NCI-H226 (cell line): ENCODE results near the gene BBIP1.

ENCODE experiments used
- DNase-seq: peaks from one replicate; pipeline ENCODE4 v3.0.0-alpha.2; 2015

The BBIP1 gene

DNA sequence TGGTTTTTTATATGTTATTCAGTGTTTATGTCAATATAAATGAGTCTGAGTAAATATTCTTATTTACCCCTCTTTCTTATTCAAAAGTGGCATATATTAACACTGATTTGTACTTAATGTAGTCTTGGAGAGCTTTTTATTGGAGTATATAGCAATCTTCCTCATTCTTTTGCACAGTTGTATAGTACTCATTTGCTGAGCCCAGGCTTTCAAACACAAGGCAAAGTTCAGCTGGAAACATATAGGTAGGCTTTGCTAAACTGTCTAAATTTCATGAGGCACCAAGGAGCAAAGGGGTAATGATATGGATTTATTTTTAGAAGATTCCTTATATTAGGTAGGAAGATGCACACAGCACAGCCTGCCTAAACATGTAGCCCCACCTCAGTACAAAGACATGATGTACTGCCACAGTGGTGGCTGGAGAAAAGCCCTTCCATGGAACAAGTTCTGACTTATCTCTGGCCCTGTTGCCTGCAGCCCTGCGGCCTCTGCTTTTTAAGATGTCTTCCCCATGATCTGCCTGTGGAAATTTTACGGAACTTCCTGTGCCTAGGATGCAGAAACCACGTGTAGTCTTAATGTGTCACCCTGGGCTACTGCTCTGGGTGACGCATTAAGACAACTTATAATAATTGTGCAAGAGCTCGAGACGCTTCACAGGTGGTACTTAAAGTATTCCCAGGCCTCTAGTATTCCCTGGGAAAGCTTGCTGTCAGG, 56.9 kb downstream of the BBIP1 start:
- DNase-seq: no peak

DNA sequence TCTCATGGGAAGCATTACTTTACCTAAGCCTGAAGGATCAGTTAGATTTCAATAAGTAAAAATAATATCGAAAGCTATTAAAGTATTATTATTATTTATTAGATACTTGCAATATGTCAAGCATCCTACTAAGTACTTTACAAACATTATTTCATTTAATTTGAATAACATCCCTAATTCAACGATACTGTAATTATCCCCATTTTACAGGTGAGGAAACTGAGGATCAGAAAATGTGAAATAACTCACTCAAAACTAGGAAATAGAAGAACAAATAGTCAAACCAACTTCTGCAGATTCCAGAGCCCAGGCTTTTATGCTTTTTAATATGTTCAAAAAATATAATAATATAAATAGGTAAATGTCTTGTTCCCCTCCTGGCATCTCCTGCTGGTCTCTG, 57.5 kb downstream of the BBIP1 start:
- DNase-seq: no peak

DNA sequence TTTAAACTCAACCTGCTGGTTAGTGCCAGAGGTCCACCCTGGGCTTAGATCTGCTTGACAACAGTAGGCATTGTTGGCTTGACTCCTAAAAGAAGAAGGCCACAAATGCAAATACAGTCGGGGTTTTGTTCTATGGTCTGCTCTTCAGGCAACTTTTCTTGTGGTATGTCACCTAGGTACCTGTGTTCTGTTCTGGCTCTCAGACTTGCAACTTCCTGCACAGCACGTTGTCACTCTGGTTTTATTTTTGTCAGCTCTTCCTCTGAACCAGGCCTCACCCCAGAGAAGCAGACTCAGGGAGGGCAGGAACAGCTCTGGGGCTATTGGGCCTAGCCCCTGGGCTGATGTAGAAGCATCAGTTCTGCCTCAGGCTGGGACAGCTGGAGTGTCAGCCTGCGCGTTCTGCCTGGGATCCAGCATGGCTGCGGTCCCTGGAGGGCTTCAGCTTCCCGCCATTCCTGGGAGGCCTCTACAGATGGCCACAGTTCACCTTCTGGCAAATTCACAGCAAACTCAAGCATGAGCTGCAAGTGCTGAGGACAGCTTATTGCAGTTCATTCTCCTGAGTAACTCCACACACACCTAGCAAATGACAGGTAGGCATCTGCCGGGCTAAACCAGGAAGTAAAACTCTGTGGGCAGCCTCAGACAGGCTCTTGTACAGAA, 58.3 kb downstream of the BBIP1 start:
- DNase-seq: no peak

DNA sequence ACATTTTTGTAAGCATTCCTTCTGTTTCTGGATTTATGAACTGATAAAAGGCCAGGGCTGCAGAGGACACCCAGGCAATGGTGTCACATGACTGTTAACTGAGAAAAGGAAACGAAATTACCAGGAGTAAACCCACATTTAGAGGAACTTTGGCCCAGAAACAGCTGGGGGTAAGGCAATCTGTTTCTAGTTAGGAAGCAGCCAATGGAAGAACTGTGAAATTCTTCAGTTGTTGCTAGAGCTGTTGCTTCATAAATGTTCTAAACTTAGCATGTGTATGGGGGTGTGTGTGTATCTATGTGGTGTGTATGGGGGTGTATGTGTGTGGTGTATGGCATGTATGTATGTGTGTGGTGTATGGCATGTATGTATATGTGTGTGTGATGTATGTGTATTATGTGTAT, 59.0 kb downstream of the BBIP1 start:
- no peak for DNase-seq

DNA sequence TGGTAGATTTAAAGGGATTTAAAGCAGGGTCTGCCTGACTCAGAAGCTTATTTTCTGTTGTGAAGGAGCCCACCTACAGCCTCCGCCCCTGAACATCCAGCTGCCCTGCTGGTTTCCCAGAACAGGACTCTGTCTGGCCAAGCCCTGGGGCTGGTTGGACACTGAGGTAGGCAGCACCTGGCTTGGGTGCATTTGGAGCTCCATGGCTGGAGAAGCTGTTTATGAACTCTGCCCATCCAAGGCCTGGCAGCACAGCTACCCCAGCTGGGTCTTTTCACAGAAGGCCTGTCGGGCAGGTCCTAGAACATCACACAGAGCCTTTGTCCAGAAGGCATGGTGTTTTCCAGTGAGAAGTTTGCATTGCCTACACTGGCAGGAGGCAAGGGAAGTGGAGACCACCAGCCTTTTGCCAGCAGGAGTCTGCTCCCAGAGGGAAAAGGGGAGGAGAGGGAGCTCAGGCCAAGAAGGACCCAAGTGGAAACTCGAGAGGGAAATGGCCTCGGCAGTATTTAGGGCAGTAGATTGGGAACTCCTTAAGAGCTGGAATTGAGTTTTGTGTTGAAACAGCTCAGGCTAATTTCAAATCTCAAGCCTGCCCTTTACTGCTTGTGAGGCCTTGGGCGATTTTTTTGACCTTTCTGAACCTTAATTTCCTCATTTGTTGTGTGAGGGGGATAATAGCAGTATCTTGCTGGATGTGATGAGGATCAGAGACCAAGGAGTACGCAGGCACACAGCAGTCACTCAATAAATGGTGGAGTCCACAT, 59.6 kb downstream of the BBIP1 start:
- no peak for DNase-seq

DNA sequence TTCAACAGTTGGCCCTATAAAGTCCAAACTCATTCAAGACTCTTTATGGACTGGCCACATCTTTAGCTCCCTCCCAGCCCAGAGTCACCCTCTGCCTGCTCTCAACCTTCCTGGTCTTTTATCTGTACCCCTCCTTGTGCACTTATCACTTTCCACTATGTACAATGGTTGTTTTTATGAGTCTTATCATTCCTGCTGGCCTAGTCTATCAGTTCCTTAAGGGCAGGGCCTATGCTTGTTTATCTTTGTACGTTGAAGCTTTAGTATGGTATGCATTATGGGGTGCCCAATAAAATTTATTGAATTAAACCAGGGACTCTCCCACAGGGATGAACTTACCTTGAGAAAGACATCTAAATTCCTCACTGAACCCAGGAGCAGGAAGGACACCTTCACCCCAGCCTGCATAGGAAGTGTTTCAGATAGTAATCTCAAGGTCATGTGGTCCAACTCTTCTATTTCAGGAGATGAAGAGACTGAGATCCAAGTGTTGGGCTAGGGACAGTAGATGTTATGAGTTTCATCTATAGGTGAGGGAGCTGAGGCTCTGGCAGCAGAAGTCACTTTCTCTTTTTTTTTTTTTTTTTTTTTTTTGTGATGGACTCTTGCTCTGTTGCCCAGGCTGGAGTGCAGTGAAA, 60.6 kb downstream of the BBIP1 start:
- DNase-seq: peak; percentile 27

DNA sequence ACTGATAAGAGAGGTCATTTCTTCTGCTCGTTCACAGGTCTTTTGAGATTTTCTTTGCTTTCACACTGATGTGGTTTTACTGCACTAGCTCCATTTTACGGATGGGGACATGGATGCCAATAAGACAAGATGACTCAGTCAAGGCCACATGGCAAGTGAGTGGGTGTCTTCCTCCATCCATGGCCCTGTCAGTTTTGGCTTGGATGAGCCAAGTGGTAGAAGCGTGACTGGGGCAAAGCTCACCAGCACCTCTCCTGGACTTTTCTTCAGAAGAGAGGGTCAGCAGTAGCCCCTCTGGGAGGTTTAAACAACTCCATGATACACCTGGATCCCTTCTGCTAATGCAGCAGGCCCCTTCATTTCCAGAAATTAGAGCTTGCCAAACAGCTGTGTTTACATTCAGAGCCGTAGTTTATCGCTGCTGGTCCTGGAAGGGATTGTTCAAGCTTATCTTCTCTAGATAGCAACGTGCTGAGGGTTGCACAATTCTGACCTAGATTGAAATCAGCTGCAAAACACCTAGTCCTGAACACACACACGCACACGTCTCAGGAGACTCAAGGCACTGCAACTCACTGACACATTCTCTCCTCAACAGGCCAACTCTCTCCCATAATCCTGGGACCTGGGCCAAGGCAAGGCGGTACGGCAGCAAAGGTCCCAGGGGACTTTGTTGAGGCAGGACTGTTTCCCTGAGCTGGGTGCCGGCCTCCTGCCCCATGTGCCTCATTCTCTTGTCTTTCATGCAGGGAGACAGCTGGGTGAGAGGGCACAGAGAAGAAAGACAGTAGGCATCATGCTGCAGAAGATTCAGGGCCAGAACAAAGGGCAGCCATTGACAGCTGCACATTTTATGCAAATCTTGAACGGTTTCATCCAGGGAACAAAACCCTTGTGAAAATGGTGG, 61.5 kb downstream of the BBIP1 start:
- peak; percentile 65 for DNase-seq

DNA sequence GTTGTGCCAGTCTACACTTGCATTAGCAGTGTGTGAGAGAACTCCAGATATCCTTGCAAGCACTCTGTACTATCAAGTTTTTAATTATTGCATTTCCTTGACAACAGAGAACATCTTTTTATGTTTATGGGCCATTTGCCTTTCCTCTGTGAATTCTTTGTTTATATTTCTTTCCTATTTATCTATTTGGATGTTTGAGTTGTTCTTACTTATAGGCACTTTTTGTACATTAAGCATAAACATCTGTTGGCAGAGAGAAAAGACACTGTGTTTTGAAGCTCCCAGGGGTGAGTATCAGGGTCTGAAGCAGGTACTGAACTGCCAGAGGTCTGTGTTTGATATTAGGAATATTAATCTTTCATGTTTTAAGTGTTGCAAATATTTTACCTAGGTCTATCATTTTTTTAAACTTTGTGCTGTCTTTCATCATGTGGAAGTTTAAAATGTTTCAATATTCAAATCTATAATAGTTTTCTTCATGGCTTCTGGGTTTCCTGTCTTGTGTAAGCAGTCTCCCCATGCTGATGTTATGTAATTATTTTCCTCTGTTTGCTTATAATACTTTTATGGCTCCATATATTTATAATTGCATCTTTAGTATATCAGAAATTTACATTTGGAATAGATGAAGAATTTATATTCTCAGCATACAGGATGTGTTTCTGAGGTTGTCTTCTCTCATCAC, 64.9 kb downstream of the BBIP1 start:
- no peak for DNase-seq

DNA sequence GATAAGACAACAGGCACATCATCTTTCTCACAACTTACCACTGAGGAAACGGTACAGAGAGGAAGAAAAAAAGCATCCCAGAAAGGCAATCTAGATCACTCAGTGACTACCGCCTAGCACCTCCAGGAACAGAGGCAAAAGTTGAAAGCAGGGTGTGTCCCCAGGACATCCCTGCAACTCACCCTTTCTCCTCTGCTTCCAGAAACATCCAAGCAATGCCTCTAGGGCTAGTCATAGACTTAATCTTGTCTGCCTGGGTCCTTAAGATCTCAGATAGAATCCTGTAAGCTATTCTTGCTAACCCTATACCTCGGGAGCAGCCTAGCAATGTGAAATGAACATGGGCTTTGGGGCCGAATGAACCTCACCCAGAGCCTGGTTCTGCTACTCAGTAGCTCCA, 66.0 kb downstream of the BBIP1 start:
- no peak for DNase-seq

DNA sequence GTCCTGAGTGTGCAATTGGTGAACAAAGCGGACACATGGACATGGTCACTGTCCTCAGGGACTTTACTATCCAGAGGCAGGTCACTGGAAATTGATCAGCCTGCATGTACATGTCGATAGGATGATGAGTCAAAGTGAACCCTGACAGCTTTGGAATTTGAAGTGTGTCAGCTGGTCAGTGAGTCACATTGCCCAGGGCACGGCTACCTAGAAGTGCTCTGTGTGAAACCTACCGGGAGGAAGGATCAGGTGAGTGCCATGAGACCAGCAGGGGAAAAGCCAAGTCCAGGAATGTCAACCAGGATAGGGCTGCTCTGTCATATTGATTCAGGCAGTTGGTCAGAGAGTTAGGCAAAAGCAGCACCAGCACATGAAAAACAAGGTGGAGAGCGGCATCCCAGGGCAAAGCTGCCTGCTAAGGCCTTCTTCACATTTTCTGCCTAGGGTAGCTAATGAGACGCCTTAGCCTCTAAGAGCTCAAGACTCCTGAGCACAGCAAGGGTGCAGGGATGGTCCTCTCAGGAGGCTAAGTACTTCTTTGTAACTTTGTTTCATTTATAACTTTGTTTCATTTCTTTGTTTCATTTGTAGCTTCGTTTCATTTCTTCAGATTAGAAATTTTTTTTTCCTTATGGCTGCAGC, 66.6 kb downstream of the BBIP1 start:
- DNase-seq: no peak

DNA sequence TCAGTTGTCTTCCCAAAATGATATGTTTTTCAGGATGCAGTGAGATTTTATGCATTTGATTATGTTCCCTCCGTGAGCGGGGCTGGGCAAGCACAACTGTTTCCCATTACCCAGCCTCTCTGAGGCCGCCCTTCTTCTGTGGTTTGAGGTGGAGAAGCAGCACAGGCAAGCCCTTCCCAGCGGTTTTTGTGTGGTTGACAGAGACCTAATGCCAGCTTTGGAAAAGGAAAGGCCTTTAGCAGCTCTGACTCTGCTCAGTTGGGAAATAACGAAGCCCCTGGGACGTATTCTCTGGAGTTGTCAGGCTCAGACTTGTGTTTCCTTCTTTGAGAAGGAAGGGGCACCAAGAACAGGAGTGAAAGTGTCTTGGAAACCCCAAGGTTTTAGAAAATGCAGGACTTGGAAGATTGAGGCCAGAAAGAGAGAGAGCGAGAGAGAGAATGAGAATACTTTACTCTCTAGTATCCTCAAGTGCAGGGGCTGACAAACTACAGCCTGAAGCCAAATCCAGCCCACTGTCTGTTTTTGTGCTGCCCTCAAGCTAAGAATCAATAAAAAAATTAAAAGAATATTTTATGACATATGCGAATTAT, 67.9 kb downstream of the BBIP1 start:
- DNase-seq: no peak

DNA sequence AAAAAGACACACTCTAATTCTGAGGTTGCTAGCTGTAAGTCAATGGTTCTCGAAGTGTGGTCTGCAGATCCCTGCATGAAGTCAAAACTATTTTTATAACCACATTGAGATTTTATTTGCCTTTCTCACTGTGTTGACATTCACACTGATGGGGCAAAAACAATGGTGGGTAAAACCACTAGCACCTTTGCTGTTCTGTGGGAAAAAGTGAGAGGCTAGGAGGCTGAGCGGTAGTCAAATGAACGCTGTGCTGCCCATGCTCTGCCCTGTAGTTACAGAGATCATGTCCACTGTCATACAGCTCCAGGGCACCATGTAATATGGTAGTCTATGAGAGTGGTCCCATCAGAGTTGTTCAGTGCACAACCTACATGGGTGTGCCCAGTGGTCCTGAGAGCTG, 68.9 kb downstream of the BBIP1 start:
- no peak for DNase-seq
